ENCODE data around the gene CAMTA1. TPM values are rescaled to one million over a fixed set of nuclear protein-coding genes. Genes with fewer than 3 reads are reported as not detected.

The CAMTA1 gene
- total RNA-seq, 1 experiment from 2014 or later = 82.2 TPM

- intact Hi-C loops (cut with micrococcal nuclease; ENCODE audit: unreplicated experiment) = no loop called here
Measured at GRCh38 chr1:6953907-6954364, 168.7 kb downstream of the CAMTA1 start.

GRCh38 chr1:6954591-6954990 lies 169.3 kb downstream of the CAMTA1 start:
- no peaks in the 10 kb centered on the region for H3K27me3 ChIP-seq (ENCODE audit: control insufficient read depth, insufficient read depth, low read length)
- H3K27ac ChIP-seq (ENCODE audit: low read length) = no peak overlapping the region
- POLR2A ChIA-PET = no interaction called here
- DNase-seq (ENCODE audit: low read depth, low spot score) (no peak), ATAC-seq (no peak)
- TF ChIP-seq POLR2AphosphoS5 (IDR thresholded peaks at IDR 0.05; ENCODE audit: low read depth, low read length) (no peak), REST (IDR thresholded peaks at IDR 0.05; ENCODE audit: insufficient read depth in 1 of 2, low read depth in 2 of 2, low read length in 1 of 2) (no peak), SIN3A (IDR thresholded peaks at IDR 0.05; ENCODE audit: borderline replicate concordance, insufficient read depth, low read depth, low read length) (no peak), TCF7L2 (IDR thresholded peaks at IDR 0.05; ENCODE audit: low read depth, low read length) (no peak), CTCF (IDR thresholded peaks at IDR 0.05) (no peak)
- BruUV-seq (replicated peaks) = no TSS peak
- in situ Hi-C loops (cut with HindIII; ENCODE audit: low pct_unique_long_range_greater_than_20kb, low sequenced_read_pairs) = no loop called here
- intact Hi-C loops (cut with micrococcal nuclease; ENCODE audit: unreplicated experiment) = no loop called here
- no peaks in the 10 kb centered on the region for H3K4me1 ChIP-seq (ENCODE audit: control insufficient read depth, insufficient read depth, low read length)
- H3K36me3 ChIP-seq (ENCODE audit: control insufficient read depth, insufficient read depth, low read length) = no peaks in the 10 kb centered on the region
- no peaks in the 10 kb centered on the region for H3K9me3 ChIP-seq (ENCODE audit: control insufficient read depth, insufficient read depth, low read depth, low read length)
- H3K4me3 ChIP-seq (ENCODE audit: low read depth in 2 of 2, low read length in 2 of 2) = no peak overlapping the region
- CTCF ChIA-PET = interaction anchor here (0.7 kb wide), 1 partner anchor 58 kb away, joined by 10 read pairs; no protein-coding TSS in a partner anchor

More at GRCh38 chr1:6953907-6954364, 168.7 kb downstream of the CAMTA1 start:
- no peaks in the 10 kb centered on the region for H3K36me3 ChIP-seq (ENCODE audit: control insufficient read depth, insufficient read depth, low read length)
- ChIA-PET CTCF (interaction anchor here (0.6 kb wide), 1 partner anchor 714 kb away, joined by 3 read pairs; no protein-coding TSS in a partner anchor), POLR2A (no interaction called here)
- H3K27ac ChIP-seq (ENCODE audit: low read length) = no peak overlapping the region
- ATAC-seq = no peak
- in situ Hi-C loops (cut with HindIII; ENCODE audit: low pct_unique_long_range_greater_than_20kb, low sequenced_read_pairs) = no loop called here
- no peaks in the 10 kb centered on the region for H3K9me3 ChIP-seq (ENCODE audit: control insufficient read depth, insufficient read depth, low read depth, low read length)
- no peak for DNase-seq (ENCODE audit: low read depth, low spot score)
- no TSS peak for BruUV-seq (replicated peaks)
- H3K27me3 ChIP-seq (ENCODE audit: control insufficient read depth, insufficient read depth, low read length) = no peaks in the 10 kb centered on the region
- TF ChIP-seq POLR2AphosphoS5 (IDR thresholded peaks at IDR 0.05; ENCODE audit: low read depth, low read length) = no peak
- no peak for TF ChIP-seq TCF7L2 (IDR thresholded peaks at IDR 0.05; ENCODE audit: low read depth, low read length)
- H3K4me1 ChIP-seq (ENCODE audit: control insufficient read depth, insufficient read depth, low read length) = no peaks in the 10 kb centered on the region
- H3K4me3 ChIP-seq (ENCODE audit: low read depth in 2 of 2, low read length in 2 of 2) = no peak overlapping the region

GRCh38 chr1:6955357-6956094 lies 170.3 kb downstream of the CAMTA1 start:
- Histone ChIP-seq H3K4me1 (ENCODE audit: control insufficient read depth, insufficient read depth, low read length) (peaks cover 8% of the 10 kb centered on the region), H3K27me3 (ENCODE audit: control insufficient read depth, insufficient read depth, low read length) (no peaks in the 10 kb centered on the region), H3K4me3 (ENCODE audit: low read depth in 2 of 2, low read length in 2 of 2) (no peak overlapping the region), H3K27ac (ENCODE audit: low read length) (no peak overlapping the region), H3K9me3 (ENCODE audit: control insufficient read depth, insufficient read depth, low read depth, low read length) (no peaks in the 10 kb centered on the region), H3K36me3 (ENCODE audit: control insufficient read depth, insufficient read depth, low read length) (no peaks in the 10 kb centered on the region)
- intact Hi-C loops (cut with micrococcal nuclease; ENCODE audit: unreplicated experiment) = no loop called here
- in situ Hi-C loops (cut with HindIII; ENCODE audit: low pct_unique_long_range_greater_than_20kb, low sequenced_read_pairs) = no loop called here
- ATAC-seq = no peak
- TF ChIP-seq CTCF (IDR thresholded peaks at IDR 0.05) (no peak), REST (IDR thresholded peaks at IDR 0.05; ENCODE audit: insufficient read depth in 1 of 2, low read depth in 2 of 2, low read length in 1 of 2) (no peak), TCF7L2 (IDR thresholded peaks at IDR 0.05; ENCODE audit: low read depth, low read length) (no peak), POLR2AphosphoS5 (IDR thresholded peaks at IDR 0.05; ENCODE audit: low read depth, low read length) (no peak), SIN3A (IDR thresholded peaks at IDR 0.05; ENCODE audit: borderline replicate concordance, insufficient read depth, low read depth, low read length) (no peak)
- ChIA-PET CTCF (no interaction called here), POLR2A (interaction anchor here (0.5 kb wide), 1 partner anchor 440 kb away, joined by 5 read pairs; no protein-coding TSS in a partner anchor)
- no TSS peak for BruUV-seq (replicated peaks)
- no peak for DNase-seq (ENCODE audit: low read depth, low spot score)
